Measurements from ENCODE around the gene EPB41L4B.
"Not testable (repeated sequence)": the region's sequence is repeated elsewhere in the genome, so short reads cannot be mapped to it uniquely, and the experiment has no call there.

EPB41L4B gene

DNA sequence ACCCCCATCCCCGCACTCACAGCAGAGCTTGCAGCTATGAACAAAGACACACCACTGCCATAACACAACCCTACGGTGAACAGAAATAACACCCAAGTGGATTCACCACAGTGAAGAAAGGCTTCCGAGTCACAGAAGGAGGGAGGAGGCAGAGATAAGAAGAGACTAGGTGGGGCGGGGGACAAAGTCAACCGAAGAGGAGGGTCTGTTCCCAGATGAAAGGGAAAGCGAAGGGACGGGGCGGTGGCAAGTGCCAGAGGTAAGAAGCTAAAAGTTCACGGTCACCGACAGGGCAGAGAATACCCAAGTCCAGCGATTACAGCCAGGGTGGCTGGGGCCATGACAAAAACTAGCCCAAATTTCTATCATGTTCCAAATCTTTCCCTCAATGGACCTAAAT lies 21.0 kb downstream of the EPB41L4B start:
- DNase-seq (ENCODE audit: low read depth, low spot score): no peak

- no peak for DNase-seq (ENCODE audit: low read depth, low spot score)
Measured at GRCh38 chr9:109297899-109298298, 23.0 kb downstream of the EPB41L4B start.

GRCh38 chr9:109295221-109296130 lies 25.4 kb downstream of the EPB41L4B start:
- no peak for DNase-seq (ENCODE audit: low read depth, low spot score)

GRCh38 chr9:109290385-109290784 lies 30.5 kb downstream of the EPB41L4B start:
- DNase-seq (ENCODE audit: low read depth, low spot score): no peak

- DNase-seq (ENCODE audit: low read depth, low spot score): no peak
Measured at GRCh38 chr9:109289931-109290330, 30.9 kb downstream of the EPB41L4B start.

GRCh38 chr9:109289186-109289585 lies 31.7 kb downstream of the EPB41L4B start:
- DNase-seq (ENCODE audit: low read depth, low spot score): no peak

DNA sequence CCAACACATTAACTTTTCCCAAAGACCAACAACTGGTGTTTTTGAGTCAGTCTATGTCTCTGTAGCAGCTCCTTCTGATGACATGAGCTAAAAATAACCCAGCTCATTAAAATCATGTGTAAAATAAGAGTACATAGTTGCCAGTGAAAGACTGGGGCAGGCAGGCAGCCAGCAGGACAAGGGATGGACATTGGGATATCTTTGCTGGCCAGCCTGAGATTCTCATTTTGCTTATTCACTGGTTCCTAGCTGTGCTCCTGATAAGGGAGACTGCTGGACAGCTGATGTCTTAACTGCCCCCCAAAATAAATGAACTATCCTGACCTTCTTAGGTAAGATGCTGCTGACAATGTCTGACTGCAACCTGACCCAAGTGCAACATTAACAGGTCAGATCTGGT lies 33.9 kb downstream of the EPB41L4B start:
- no peak for DNase-seq (ENCODE audit: low read depth, low spot score)

GRCh38 chr9:109286571-109286977 lies 34.3 kb downstream of the EPB41L4B start:
- DNase-seq (ENCODE audit: low read depth, low spot score): no peak

GRCh38 chr9:109283672-109284071 lies 37.2 kb downstream of the EPB41L4B start:
- DNase-seq (ENCODE audit: low read depth, low spot score): not testable (repeated sequence)

GRCh38 chr9:109283012-109283411 lies 37.8 kb downstream of the EPB41L4B start:
- DNase-seq (ENCODE audit: low read depth, low spot score): no peak

- no peak for DNase-seq (ENCODE audit: low read depth, low spot score)
Measured at GRCh38 chr9:109282302-109282701, 38.6 kb downstream of the EPB41L4B start.

- no peak for DNase-seq (ENCODE audit: low read depth, low spot score)
Measured at GRCh38 chr9:109281518-109281917, 39.3 kb downstream of the EPB41L4B start.

- no peak for DNase-seq (ENCODE audit: low read depth, low spot score)
Measured at GRCh38 chr9:109278848-109279247, 42.0 kb downstream of the EPB41L4B start.

GRCh38 chr9:109278216-109278615 lies 42.6 kb downstream of the EPB41L4B start:
- no peak for DNase-seq (ENCODE audit: low read depth, low spot score)

GRCh38 chr9:109277451-109277850 lies 43.4 kb downstream of the EPB41L4B start:
- no peak for DNase-seq (ENCODE audit: low read depth, low spot score)

GRCh38 chr9:109276469-109277440 lies 44.1 kb downstream of the EPB41L4B start:
- no peak for DNase-seq (ENCODE audit: low read depth, low spot score)

DNA sequence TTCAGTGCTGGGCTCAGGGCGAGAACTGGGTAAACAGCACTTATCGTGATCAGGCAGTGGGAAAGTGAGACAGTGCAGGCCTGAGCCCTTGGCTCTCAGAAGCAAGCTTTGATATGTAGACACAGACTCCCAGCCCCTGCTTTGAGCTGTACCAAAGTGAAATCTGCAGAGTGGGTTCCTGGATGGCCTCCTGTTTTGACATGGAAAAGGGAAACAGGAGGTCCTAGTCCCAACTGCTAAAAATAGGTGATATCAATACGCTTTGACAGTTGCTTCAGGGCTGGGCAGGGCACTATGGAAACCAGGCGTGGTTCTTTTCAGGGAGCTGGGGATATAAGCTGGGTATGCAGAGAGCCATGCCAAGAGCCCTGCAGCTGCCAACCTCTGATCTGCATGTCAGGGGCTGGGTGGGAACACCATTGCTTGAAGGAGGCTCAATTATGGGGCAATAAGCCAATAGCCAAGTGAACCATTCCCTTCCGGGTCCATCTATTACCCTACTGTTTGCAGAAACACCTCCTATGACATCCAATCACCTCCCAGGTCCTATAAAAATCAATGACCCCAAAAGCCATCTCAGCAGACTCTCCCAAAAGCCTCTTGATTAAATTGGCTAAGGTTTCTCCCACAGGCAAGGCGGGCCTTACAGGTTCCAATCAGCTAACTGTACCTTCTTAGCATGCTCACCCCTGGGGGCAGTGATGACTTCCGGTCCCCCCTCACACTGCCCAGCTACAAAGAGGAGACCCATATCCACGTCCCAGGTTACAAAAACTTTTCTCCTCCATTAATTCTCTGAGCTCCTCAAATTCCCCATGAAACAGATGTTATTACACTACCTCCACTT lies 45.8 kb downstream of the EPB41L4B start:
- no peak for DNase-seq (ENCODE audit: low read depth, low spot score)

DNA sequence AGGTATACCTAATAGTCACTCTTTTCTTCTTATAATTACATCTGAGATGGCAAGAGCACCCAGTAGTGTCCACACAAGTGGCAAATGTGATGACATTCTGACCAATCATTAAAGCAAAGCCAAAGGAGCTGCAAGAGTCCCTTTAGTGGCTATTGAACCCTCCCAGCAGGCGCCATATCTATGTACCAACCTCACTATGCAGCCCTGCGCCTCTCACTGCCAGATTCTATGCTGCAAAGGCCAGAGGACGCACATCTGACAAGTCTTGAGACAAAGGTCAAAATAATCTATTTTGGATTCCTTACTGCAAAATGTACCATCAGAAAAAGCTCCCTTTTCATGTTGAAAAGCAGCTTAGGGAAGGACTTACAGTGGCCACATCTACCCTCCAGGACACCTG lies 47.0 kb downstream of the EPB41L4B start:
- DNase-seq (ENCODE audit: low read depth, low spot score): no peak

DNA sequence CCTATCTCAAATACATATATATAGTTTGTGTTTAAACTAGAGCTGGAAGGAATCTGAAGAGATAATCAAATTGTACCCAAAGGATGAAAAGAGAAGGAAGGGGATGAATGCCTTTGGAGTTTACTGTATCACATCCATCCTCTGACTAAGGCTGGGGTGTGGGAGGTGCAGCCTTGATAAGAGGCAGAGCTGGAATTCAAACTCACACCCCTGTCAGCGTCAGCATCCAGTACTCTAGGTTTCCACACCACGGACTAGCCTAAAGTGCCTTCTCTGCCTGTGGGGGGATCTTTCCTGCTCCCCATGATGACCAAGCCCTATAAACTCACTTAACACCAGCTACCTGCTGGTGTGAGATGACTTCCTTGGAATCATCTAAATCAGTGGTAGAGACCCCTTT lies 48.1 kb downstream of the EPB41L4B start:
- no peak for DNase-seq (ENCODE audit: low read depth, low spot score)

DNA sequence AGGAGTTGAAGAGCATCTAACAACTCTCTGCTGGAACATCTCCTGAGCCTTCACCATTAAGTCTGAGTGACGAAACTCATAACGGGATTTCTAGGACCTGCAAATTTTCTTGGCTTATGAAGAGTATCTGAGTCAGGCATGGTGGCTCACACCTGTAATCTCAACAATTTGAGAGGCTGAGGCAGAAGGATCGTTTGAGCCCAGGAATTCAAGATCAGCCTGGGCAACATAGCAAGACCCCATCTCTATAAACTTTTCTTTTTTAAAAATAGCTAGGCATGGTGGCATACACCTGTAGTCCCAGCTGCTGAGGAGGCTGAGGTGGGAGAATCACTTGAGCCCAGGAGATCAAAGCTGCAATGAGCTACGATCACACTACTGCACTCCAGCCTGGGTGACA lies 48.8 kb downstream of the EPB41L4B start:
- DNase-seq (ENCODE audit: low read depth, low spot score): no peak
